Body of pancreas (tissue), 4 donors: Measurements from ENCODE around the gene GNGT2.

Experiments
- CTCF ChIP-seq, 7 experiments: fragments of 450-650 bp in 4 of 7; fragments of 200-600 bp in 3 of 7; sonication (generic) in 3 of 7; IDR thresholded peaks; one replicate each; pipeline ENCODE4 v1.5.1; 2016 to 2019; ENCODE audit warnings: antibody characterized with exemption in 7 of 7
- POLR2A ChIP-seq, 3 donors: fragments of 450-650 bp; IDR thresholded peaks; one replicate each; pipeline ENCODE4 v1.6.1; 2016; ENCODE audit warnings: antibody characterized with exemption in 3 of 3, mild to moderate bottlenecking in 2 of 3

- TF ChIP-seq CTCF (IDR thresholded peaks at IDR 0.05) (peak; percentile 32 to 73 (median 69)), POLR2A (IDR thresholded peaks at IDR 0.05) (no peak)
Measured at GRCh38 chr17:49180303-49180702, 30.1 kb downstream of the GNGT2 start.
